Spinal cord (tissue), 10 donors: Measurements from ENCODE around the gene PRKCE. TPM values are rescaled to one million over a fixed set of nuclear protein-coding genes. Genes with fewer than 3 reads are reported as not detected.

ENCODE experiments used
- DNase-seq, 6 donors: peaks; one replicate each; pipeline versions ENCODE4 v3.0.0 to v3.0.0-alpha.2; 2013 to 2015; ENCODE audit warnings: low spot score in 6 of 6, low read depth in 4 of 6
- H3K27ac ChIP-seq: one replicate; pipeline ENCODE4 v1.5.1; 2013; ENCODE audit warnings: low read depth, low read length, control low read depth
- H3K27me3 ChIP-seq: one replicate; pipeline ENCODE4 v1.6.1; 2013; ENCODE audit warnings: low read length; ENCODE audit not compliant: control insufficient read depth, insufficient read depth
- H3K36me3 ChIP-seq: one replicate; pipeline ENCODE4 v1.6.1; 2013; ENCODE audit warnings: low read length; ENCODE audit not compliant: control insufficient read depth, insufficient read depth
- H3K4me1 ChIP-seq: one replicate; pipeline ENCODE4 v1.6.1; 2013; ENCODE audit warnings: low read length; ENCODE audit not compliant: control insufficient read depth, insufficient read depth
- H3K4me3 ChIP-seq: one replicate; pipeline ENCODE4 v1.5.1; 2013; ENCODE audit warnings: low read depth, low read length, control low read depth
- H3K9me3 ChIP-seq: one replicate; pipeline ENCODE4 v1.6.1; 2013; ENCODE audit warnings: low read length; ENCODE audit not compliant: control insufficient read depth, insufficient read depth
- WGBS: methylation state at CpG from one replicate; pipeline ENCODE4 v1.1.5; 2013; ENCODE audit warnings: missing lambda C conversion rate; ENCODE audit not compliant: insufficient coverage; 5-methylcytosine and 5-hydroxymethylcytosine counted together
- polyA plus RNA-seq, 2 donors: library from polyadenylated mRNA; unstranded; fragments of 120-200 nt; gene quantifications; one replicate each; pipeline ENCODE4 v1.2.1, GENCODE V29; 2013; ENCODE audit not compliant: insufficient read length in 2 of 2
- total RNA-seq, 2 donors: library from RNA; depleted of rRNA in 1 of 2; stranded (reverse); fragments of 120-200 nt in 1 of 2; fragments of >200 nt in 1 of 2; gene quantifications; one replicate each; pipeline versions ENCODE4 v1.2.3 to v1.2.4, GENCODE V29; 2013 to 2014
- donor health status: healthy.

PRKCE gene
- total and polyA plus RNA-seq, 4 donors = 22.9 to 48.5 (median 37.4) TPM

DNA sequence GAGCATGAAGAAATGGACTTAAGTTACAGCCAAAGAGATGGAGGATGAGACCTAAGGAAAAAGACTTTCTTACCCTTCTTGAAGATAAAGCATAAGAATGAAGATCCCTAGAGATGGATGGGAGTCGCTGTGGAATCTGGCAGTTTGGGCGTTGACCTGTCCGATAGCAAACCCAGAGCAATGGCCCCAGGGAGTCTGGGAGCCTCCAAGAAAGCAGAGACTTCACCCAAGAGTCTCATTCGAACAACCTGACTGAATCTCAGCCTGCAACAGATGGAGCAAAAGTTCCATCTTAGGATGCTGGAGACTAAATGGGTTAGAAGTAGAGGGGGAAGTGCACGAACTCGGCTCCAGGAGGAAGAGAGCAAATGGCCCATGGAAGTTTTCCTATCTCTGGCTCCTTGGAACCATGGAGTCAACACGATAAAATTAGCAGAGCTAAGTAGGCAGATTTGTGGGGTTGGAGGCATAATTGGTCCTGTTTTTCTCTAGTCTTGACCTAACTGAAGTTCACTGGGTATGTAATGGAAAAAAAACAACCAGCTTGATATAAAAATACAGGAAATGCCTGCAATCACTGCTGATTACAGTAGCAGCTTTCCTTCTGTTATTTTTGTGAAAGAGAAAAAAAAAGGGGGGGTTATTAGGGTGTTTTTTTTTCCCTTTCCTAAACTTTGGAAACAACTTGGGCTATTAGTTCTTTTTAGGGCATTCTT lies 467.3 kb downstream of the PRKCE start:
- Histone ChIP-seq H3K36me3 (no peaks in the 10 kb centered on the region), H3K27me3 (no peaks in the 10 kb centered on the region), H3K4me3 (no peak overlapping the region), H3K4me1 (no peaks in the 10 kb centered on the region), H3K9me3 (no peaks in the 10 kb centered on the region), H3K27ac (peak overlapping the region; percentile 47)
- 89% methylated on average over 7 of the region's 7 CpGs for WGBS
- no peak for DNase-seq

DNA sequence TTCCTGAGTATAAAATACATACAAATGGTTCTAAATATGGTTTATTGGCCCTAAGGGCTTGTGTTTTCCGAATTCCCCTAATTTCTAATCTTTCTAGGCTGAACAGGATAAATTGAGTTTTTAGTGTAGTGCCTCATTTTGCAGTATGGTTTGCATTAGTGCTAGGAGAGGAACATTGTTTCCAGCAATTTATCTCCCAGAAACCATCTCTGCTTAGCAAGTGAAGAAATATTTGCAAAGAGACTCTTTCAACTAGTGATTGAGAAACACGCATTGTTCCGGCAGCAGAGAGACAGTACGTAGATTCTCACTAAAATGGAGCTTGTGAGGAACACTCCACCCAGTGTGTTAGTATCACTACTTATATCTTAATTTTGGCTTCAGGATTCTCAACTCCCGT lies 468.0 kb downstream of the PRKCE start:
- no peaks in the 10 kb centered on the region for H3K36me3 ChIP-seq
- H3K9me3 ChIP-seq = no peaks in the 10 kb centered on the region
- no peaks in the 10 kb centered on the region for H3K27me3 ChIP-seq
- DNase-seq = no peak
- no peak overlapping the region for H3K27ac ChIP-seq
- H3K4me1 ChIP-seq = no peaks in the 10 kb centered on the region
- no CpG with 5 or more reads among the region's 5 CpGs for WGBS
- H3K4me3 ChIP-seq = no peak overlapping the region

DNA sequence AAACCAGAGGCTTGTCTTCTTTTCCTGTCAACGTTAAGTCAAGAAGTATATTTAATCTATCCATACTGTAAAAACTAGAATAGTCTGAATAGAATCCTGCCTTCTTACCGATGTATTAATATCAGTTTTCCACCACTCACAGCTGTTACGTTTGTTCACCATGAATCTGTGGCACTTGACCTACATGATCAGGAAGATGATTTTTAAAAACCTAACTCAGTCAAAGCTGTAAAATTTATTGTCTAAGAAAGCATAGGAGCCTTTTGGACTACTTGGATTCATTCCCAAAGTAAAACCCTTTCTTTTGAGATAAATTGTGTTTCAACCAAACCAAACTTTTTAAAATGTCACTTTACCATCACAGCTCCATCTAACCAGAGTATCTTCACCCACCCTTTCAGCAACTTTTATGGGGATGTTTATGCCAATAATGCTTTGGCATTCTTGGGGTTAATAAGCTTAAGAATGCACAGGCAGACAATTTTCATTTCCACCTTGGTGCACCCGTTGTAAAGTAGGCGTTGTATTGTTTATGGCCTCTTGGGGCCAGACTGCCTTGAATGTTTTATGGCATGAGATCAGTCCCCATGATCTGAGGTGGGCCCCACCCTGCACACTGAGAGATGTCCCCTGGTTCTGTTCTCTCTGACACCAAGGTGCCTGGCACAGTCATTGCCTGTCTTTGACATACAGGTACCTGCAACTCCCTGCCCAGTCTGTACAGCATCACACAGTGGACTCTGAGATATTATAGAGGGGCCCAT lies 469.5 kb downstream of the PRKCE start:
- no peaks in the 10 kb centered on the region for H3K4me1 ChIP-seq
- no peaks in the 10 kb centered on the region for H3K36me3 ChIP-seq
- DNase-seq = no peak
- 29% methylated on average over 2 of the region's 5 CpGs for WGBS
- H3K4me3 ChIP-seq = no peak overlapping the region
- H3K27me3 ChIP-seq = no peaks in the 10 kb centered on the region
- no peaks in the 10 kb centered on the region for H3K9me3 ChIP-seq
- no peak overlapping the region for H3K27ac ChIP-seq

DNA sequence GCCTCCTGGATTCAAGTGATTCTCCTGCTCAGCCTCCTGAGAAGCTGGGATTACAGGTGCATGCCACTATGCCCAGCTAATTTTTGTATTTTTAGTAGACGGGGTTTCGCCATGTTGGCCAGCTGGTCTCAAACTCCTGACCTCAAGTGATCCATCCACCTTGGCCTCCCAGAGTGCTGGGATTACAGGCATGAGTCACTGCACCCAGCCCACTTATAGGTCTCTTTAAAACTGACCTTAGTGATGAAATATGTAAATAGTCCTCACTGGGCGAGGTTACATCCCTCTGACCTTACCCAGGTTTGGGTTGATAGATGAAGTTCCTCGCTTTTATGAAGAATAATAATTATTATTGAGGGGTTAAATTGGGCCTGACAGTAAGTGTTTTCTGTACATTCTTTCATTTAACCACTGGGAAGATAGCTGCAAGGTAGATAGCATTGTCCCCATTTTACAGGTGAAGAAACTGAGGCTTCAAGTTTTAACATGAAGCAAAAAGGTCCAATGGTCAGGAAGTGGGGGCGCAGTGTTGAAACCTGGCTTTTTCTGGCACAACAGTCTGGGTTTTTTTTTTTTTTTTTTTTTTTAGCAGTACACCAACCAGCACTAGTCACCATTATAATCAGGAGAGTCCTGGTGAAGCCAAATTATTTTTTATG lies 471.0 kb downstream of the PRKCE start:
- H3K36me3 ChIP-seq = no peaks in the 10 kb centered on the region
- no peaks in the 10 kb centered on the region for H3K27me3 ChIP-seq
- no peak for DNase-seq
- H3K27ac ChIP-seq = no peak overlapping the region
- H3K4me3 ChIP-seq = no peak overlapping the region
- H3K9me3 ChIP-seq = no peaks in the 10 kb centered on the region
- 94% methylated on average over 2 of the region's 5 CpGs for WGBS
- H3K4me1 ChIP-seq = no peaks in the 10 kb centered on the region

DNA sequence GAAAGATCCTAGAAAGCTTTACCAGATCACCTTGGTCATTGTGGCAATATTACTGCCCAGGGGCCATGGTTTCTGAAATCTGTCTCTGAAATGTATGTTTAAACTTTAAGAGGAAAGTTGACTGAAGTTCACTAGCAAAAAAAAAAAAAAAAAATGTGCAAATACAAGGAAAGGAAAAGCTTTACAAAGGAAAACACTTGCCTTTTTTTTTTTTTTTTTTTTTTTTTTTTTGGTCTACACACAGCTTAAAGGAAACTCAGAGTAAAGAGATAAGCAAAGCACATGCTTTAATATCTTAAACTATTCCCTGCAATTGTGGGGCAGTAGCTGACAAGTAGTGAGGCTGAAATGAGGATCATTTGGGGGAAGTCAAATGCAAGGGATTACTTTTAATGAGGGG lies 471.5 kb downstream of the PRKCE start:
- Histone ChIP-seq H3K4me1 (no peaks in the 10 kb centered on the region), H3K4me3 (no peak overlapping the region), H3K9me3 (no peaks in the 10 kb centered on the region), H3K36me3 (no peaks in the 10 kb centered on the region), H3K27ac (no peak overlapping the region), H3K27me3 (no peaks in the 10 kb centered on the region)
- DNase-seq = no peak

DNA sequence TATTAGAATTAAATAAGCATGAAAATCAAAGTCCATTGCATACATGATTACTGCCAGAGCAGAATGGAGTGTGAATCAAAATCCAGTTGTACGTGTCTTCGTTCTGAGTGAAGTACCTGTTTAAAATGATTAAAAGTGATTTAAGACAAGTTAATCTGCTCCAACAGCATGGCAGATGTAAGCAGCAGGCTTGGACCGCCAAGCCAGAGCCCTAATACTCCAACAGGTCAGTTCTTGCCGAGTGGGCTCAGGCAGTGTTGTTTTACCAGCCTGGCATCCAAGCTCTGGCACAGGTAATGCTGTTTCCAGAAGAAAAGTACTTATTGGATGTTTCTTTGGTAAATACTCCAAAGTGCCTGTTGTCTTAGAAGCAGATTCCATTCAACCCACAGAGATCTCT lies 474.3 kb downstream of the PRKCE start:
- Histone ChIP-seq H3K9me3 (no peaks in the 10 kb centered on the region), H3K36me3 (no peaks in the 10 kb centered on the region), H3K27ac (no peak overlapping the region), H3K4me3 (no peak overlapping the region), H3K27me3 (no peaks in the 10 kb centered on the region), H3K4me1 (no peaks in the 10 kb centered on the region)
- DNase-seq = no peak
- WGBS = 100% methylated on average over 3 of the region's 4 CpGs

DNA sequence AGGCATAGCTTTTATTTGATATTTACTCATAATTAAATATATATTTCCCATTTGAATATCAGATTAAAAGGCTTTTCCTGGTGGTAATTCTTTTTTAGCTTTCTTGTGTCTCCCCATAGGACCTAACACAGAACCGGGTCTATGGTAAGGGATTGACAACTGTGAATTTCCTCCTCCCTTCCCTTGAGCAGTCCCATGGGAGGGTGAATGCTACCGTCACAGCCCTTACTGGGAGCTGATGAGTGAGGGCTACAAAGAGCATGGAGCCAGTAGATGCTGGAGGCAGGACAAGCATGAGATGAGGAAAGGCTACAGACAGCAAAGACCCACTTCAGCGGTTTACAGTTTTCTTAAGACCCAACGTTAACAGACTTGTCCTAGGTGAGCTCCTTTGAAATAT lies 475.1 kb downstream of the PRKCE start:
- H3K4me3 ChIP-seq = no peak overlapping the region
- no peak for DNase-seq
- no peaks in the 10 kb centered on the region for H3K36me3 ChIP-seq
- WGBS = 93% methylated on average over 2 of the region's 4 CpGs
- H3K27me3 ChIP-seq = no peaks in the 10 kb centered on the region
- H3K4me1 ChIP-seq = no peaks in the 10 kb centered on the region
- H3K27ac ChIP-seq = no peak overlapping the region
- H3K9me3 ChIP-seq = no peaks in the 10 kb centered on the region

DNA sequence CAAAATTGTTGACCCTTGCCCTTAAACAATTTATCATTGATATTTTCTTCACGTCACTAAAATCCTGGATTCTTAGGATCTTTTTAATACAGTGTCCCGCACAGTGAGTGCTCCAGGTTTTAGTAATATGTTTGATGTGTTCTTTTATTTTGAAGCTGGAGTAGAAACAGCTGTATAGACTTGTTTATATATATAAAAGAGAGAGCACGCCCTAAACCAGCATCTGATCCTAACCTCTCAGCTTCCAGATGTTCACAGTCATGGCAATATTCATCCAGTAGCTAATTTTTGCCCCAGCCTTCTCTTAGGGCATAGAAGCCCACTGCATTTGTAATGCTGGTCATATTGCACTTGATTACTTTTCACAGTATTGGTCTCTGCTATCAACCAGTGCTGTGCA lies 475.7 kb downstream of the PRKCE start:
- no CpG with 5 or more reads among the region's 3 CpGs for WGBS
- no peak overlapping the region for H3K27ac ChIP-seq
- no peaks in the 10 kb centered on the region for H3K27me3 ChIP-seq
- H3K4me1 ChIP-seq = no peaks in the 10 kb centered on the region
- H3K9me3 ChIP-seq = no peaks in the 10 kb centered on the region
- no peak for DNase-seq
- no peak overlapping the region for H3K4me3 ChIP-seq
- H3K36me3 ChIP-seq = no peaks in the 10 kb centered on the region

DNA sequence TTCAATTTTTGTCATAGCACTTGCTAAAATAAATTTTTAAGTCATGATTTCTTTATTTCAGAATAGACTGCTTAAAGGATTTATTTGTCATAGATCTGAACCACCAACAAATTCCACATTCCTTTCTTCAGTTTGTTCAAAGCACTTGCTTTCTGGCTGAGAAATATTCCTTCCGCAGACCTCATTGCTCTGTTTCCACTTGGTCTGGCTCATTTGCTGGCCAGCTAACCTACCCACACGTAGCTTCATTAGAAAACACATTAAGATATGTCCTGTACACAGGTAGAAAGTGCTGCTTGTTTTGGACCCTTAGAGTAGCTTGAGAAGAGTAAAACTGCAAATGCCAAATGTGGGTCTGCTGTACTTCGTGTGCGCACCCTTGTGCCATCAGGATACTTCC lies 479.0 kb downstream of the PRKCE start:
- Histone ChIP-seq H3K9me3 (no peaks in the 10 kb centered on the region), H3K36me3 (no peaks in the 10 kb centered on the region), H3K4me1 (no peaks in the 10 kb centered on the region), H3K4me3 (no peak overlapping the region), H3K27ac (no peak overlapping the region), H3K27me3 (no peaks in the 10 kb centered on the region)
- 100% methylated on average over 2 of the region's 4 CpGs for WGBS
- DNase-seq = no peak

DNA sequence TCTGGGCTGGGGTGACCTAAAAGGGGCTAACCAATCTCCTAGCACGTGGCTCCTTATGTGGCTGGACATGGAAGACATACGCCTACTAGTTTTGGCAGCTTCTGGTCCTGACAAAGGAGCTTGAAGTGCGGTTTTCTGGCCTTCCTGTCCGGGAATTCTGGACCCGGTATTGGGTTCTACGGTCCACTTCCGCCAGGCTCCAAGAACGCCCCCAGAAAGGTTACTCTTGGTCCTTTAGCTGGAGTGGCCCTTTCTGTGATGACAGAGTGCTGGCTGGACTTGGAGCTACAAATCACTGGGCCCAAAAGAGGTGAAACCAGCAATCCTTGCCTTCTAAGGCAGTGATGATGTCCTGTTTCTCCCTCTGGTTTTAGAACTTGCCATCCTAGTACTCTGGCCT lies 481.5 kb downstream of the PRKCE start:
- Histone ChIP-seq H3K36me3 (no peaks in the 10 kb centered on the region), H3K27ac (no peak overlapping the region), H3K27me3 (no peaks in the 10 kb centered on the region), H3K9me3 (no peaks in the 10 kb centered on the region), H3K4me1 (no peaks in the 10 kb centered on the region), H3K4me3 (no peak overlapping the region)
- 92% methylated on average over 8 of the region's 8 CpGs for WGBS
- DNase-seq = no peak
